SW 1271 (cell line): ENCODE data around the gene PCDH15.

Source experiments
- DNase-seq, 2 experiments: peaks; one replicate each; lab custom pipeline; 2025; lab: John Stamatoyannopoulos, UW

The PCDH15 gene

GRCh38 chr10:54125098-54125747, 675.8 kb downstream of the PCDH15 start:
- DNase-seq, result no peak

GRCh38 chr10:54124209-54124885, 676.7 kb downstream of the PCDH15 start:
- no peak for DNase-seq

GRCh38 chr10:54120806-54121205, 680.2 kb downstream of the PCDH15 start:
- no peak for DNase-seq

GRCh38 chr10:54108961-54109360, 692.1 kb downstream of the PCDH15 start:
- DNase-seq, result no peak

- no peak for DNase-seq
These were observed 704.1 kb downstream of the PCDH15 start for GRCh38 chr10:54096892-54097291.

GRCh38 chr10:54094321-54094720, 706.7 kb downstream of the PCDH15 start:
- no peak for DNase-seq

- DNase-seq, result no peak
These were observed 709.8 kb downstream of the PCDH15 start for GRCh38 chr10:54091237-54091636.

- no peak for DNase-seq
These were observed 719.1 kb downstream of the PCDH15 start for GRCh38 chr10:54081950-54082349.

GRCh38 chr10:54067361-54067760, 733.7 kb downstream of the PCDH15 start:
- no peak for DNase-seq

- no peak for DNase-seq
These were observed 734.4 kb downstream of the PCDH15 start for GRCh38 chr10:54066646-54067045.

GRCh38 chr10:54065106-54065505, 735.9 kb downstream of the PCDH15 start:
- no peak for DNase-seq

GRCh38 chr10:54064215-54064614, 736.8 kb downstream of the PCDH15 start:
- no peak for DNase-seq

- DNase-seq, result no peak
These were observed 737.5 kb downstream of the PCDH15 start for GRCh38 chr10:54063514-54063913.

GRCh38 chr10:54060572-54060971, 740.5 kb downstream of the PCDH15 start:
- no peak for DNase-seq

- no peak for DNase-seq
These were observed 743.7 kb downstream of the PCDH15 start for GRCh38 chr10:54057357-54057756.

- DNase-seq, result no peak
These were observed 774.7 kb downstream of the PCDH15 start for GRCh38 chr10:54026340-54026739.

- DNase-seq, result no peak
These were observed 789.9 kb downstream of the PCDH15 start for GRCh38 chr10:54011117-54011516.

GRCh38 chr10:54010337-54010933, 790.6 kb downstream of the PCDH15 start:
- DNase-seq, result no peak

- no peak for DNase-seq
These were observed 791.4 kb downstream of the PCDH15 start for GRCh38 chr10:54009672-54010071.

GRCh38 chr10:54002077-54002476, 799.0 kb downstream of the PCDH15 start:
- no peak for DNase-seq

- DNase-seq, result peak in 1 of 2 experiments; percentile 0
These were observed 803.1 kb downstream of the PCDH15 start for GRCh38 chr10:53997953-53998352.

GRCh38 chr10:53990799-53991238, 810.2 kb downstream of the PCDH15 start:
- no peak for DNase-seq

GRCh38 chr10:53983431-53983830, 817.6 kb downstream of the PCDH15 start:
- no peak for DNase-seq
